SK-N-SH (cell line): ENCODE data around the gene TUT1. TPM values are rescaled to one million over a fixed set of nuclear protein-coding genes. Genes with fewer than 3 reads are reported as not detected.

Experiments
- CTCF ChIA-PET: fragments of 300-600, 350-600 bp; formaldehyde crosslinking; extraction: SDS; loops from one replicate; lab custom pipeline; 2021; lab: Yijun Ruan, JAX
- POLR2A ChIA-PET: fragments of 350-600 bp; sonication (Branson Sonifier 250); formaldehyde crosslinking; extraction: SDS; loops from one replicate; lab custom pipeline; 2020; ENCODE audit warnings: antibody characterized with exemption, inconsistent platforms; lab: Yijun Ruan, JAX
- DNase-seq: peaks from one replicate; pipeline ENCODE4 v3.0.0; 2012
- H2AFZ ChIP-seq: fragments of 200-600 bp; sonication (generic); 2 replicates; pipeline ENCODE4 v1.8.1; 2016; ENCODE audit warnings: antibody characterized with exemption, mild to moderate bottlenecking, low read depth
- H3F3A ChIP-seq: fragments of 200-600 bp; sonication (generic); replicated peaks from 2 replicates; pipeline ENCODE3; 2016; ENCODE audit warnings: antibody characterized with exemption, mild to moderate bottlenecking; ENCODE audit not compliant: insufficient read depth
- H3K27ac ChIP-seq, 2 experiments: fragments of 200-500 bp in 1 of 2; fragments of 200-600 bp in 1 of 2; sonication (Bioruptor generic) in 1 of 2; sonication (generic), shearing (Covaris generic) in 1 of 2; 2 replicates each; pipeline versions ENCODE4 v1.5.1 to v1.6.1; 2014 to 2016; ENCODE audit warnings: low read depth in 2 of 2, inconsistent platforms in 1 of 2, low read length in 1 of 2, mild to moderate bottlenecking in 1 of 2, mixed read lengths in 1 of 2
- H3K27me3 ChIP-seq: fragments of 200-600 bp; sonication (generic), shearing (Covaris generic); 2 replicates; pipeline ENCODE4 v1.6.1; 2016; ENCODE audit warnings: mixed run types; ENCODE audit not compliant: insufficient read depth
- H3K36me3 ChIP-seq, 2 experiments: fragments of 200-500 bp in 1 of 2; fragments of 200-600 bp in 1 of 2; sonication (Bioruptor generic) in 1 of 2; sonication (generic) in 1 of 2; replicated peaks in 1 of 2; 2 replicates each; pipeline versions ENCODE3 to v1.5.1; 2014 to 2016; ENCODE audit warnings: low read length in 1 of 2, mild to moderate bottlenecking in 1 of 2; ENCODE audit not compliant: insufficient read depth in 2 of 2, control insufficient read depth in 1 of 2
- H3K4me1 ChIP-seq, 2 experiments: fragments of 200-500 bp in 1 of 2; fragments of 200-600 bp in 1 of 2; sonication (Bioruptor generic) in 1 of 2; sonication (generic), shearing (Covaris generic) in 1 of 2; 2 replicates each; pipeline versions ENCODE4 v1.5.1 to v1.6.1; 2014 to 2016; ENCODE audit warnings: low read depth in 1 of 2, low read length in 1 of 2, mixed run types in 1 of 2; ENCODE audit not compliant: insufficient read depth in 2 of 2, control insufficient read depth in 1 of 2
- H3K4me2 ChIP-seq: fragments of 200-600 bp; sonication (generic), shearing (Covaris generic); 2 replicates; pipeline ENCODE4 v1.6.1; 2017; ENCODE audit warnings: mixed run types
- H3K4me3 ChIP-seq, 2 experiments: fragments of 200-500 bp in 1 of 2; fragments of 200-600 bp in 1 of 2; sonication (Bioruptor generic) in 1 of 2; sonication (generic), shearing (Covaris generic) in 1 of 2; 2 replicates each; pipeline versions ENCODE4 v1.5.1 to v1.8.1; 2014 to 2016; ENCODE audit warnings: low read depth in 2 of 2, inconsistent platforms in 1 of 2, low read length in 1 of 2, mild to moderate bottlenecking in 1 of 2, mixed read lengths in 1 of 2, moderate library complexity in 1 of 2
- H3K79me2 ChIP-seq: fragments of 200-600 bp; sonication (generic); 2 replicates; pipeline ENCODE4 v1.8.1; 2017; ENCODE audit warnings: mild to moderate bottlenecking; ENCODE audit not compliant: insufficient read depth
- H3K9ac ChIP-seq: fragments of 200-600 bp; sonication (generic); 2 replicates; pipeline ENCODE4 v1.6.1; 2017; ENCODE audit warnings: mixed run types
- H3K9me2 ChIP-seq: fragments of 200-600 bp; sonication (generic); 2 replicates; pipeline ENCODE4 v1.6.1; 2017; ENCODE audit warnings: mixed run types
- H3K9me3 ChIP-seq: fragments of 200-600 bp; sonication (generic); 2 replicates; pipeline ENCODE4 v1.6.1; 2017; ENCODE audit warnings: mixed run types, mild to moderate bottlenecking, moderate library complexity
- H4K20me1 ChIP-seq: fragments of 200-600 bp; sonication (generic); 2 replicates; pipeline ENCODE4 v1.6.1; 2017; ENCODE audit warnings: mild to moderate bottlenecking, mixed run types; ENCODE audit not compliant: insufficient read depth
- CHD2 ChIP-seq: fragments of 150-350 bp; IDR thresholded peaks from 2 replicates; pipeline ENCODE4 v1.6.1; 2018; ENCODE audit warnings: low read length; ENCODE audit not compliant: partially characterized antibody
- EP300 ChIP-seq, 2 experiments: IDR thresholded peaks; 2 replicates each; pipeline versions ENCODE4 v1.4.0 to v1.6.1; 2012; ENCODE audit warnings: borderline replicate concordance in 1 of 2, low read depth in 1 of 2, low read length in 1 of 2
- FOSL2 ChIP-seq: IDR thresholded peaks from 2 replicates; pipeline ENCODE4 v1.4.0; 2012; ENCODE audit warnings: low read depth, mild to moderate bottlenecking, moderate library complexity, borderline replicate concordance
- FOXJ3 ChIP-seq: sonication (generic); formaldehyde crosslinking; IDR thresholded peaks from 2 replicates; pipeline ENCODE4 v1.5.1; 2020; ENCODE audit warnings: mild to moderate bottlenecking, missing genetic modification reagents
- FOXM1 ChIP-seq: IDR thresholded peaks from 2 replicates; pipeline ENCODE4 v1.4.0; 2012; ENCODE audit warnings: low read depth, mild to moderate bottlenecking
- GABPA ChIP-seq: IDR thresholded peaks from 2 replicates; pipeline ENCODE4 v1.4.0; 2012; ENCODE audit warnings: low read depth, mild to moderate bottlenecking
- JUND ChIP-seq: IDR thresholded peaks from 2 replicates; pipeline ENCODE4 v1.4.0; 2012
- MXI1 ChIP-seq: IDR thresholded peaks from 2 replicates; pipeline ENCODE4 v1.6.1; 2012; ENCODE audit warnings: mild to moderate bottlenecking, low read depth, low read length, improper control_type of control experiment
- NFIC ChIP-seq: IDR thresholded peaks from 2 replicates; pipeline ENCODE4 v1.4.0; 2012; ENCODE audit warnings: borderline replicate concordance
- NRF1 ChIP-seq: IDR thresholded peaks from 2 replicates; pipeline ENCODE4 v1.6.1; 2012; ENCODE audit warnings: low read depth, mild to moderate bottlenecking, low read length
- POLR2AphosphoS5 ChIP-seq: IDR thresholded peaks from 2 replicates; pipeline ENCODE4 v1.6.1; 2012; ENCODE audit warnings: low read depth, low read length
- RXRA ChIP-seq: IDR thresholded peaks from 2 replicates; pipeline ENCODE4 v1.4.0; 2012; ENCODE audit warnings: low read depth, mild to moderate bottlenecking, borderline replicate concordance
- TAF1 ChIP-seq: IDR thresholded peaks from 2 replicates; pipeline ENCODE4 v1.6.1; 2012; ENCODE audit warnings: low read depth, mild to moderate bottlenecking, low read length, moderate library complexity, borderline replicate concordance
- TCF12 ChIP-seq: IDR thresholded peaks from 2 replicates; pipeline ENCODE4 v1.4.0; 2012
- TEAD4 ChIP-seq: IDR thresholded peaks from 2 replicates; pipeline ENCODE4 v1.4.0; 2012; ENCODE audit warnings: mild to moderate bottlenecking, borderline replicate concordance; ENCODE audit not compliant: insufficient read depth
- WGBS: methylation state at CpG from one replicate; pipeline ENCODE4 v1.1.6; 2017; ENCODE audit warnings: low lambda C conversion rate; 5-methylcytosine and 5-hydroxymethylcytosine counted together
- polyA plus RNA-seq, 3 experiments: library from polyadenylated mRNA; depleted of rRNA; stranded (reverse); fragments of >200 nt; gene quantifications; 2 replicates each; pipeline ENCODE4 v1.2.3, GENCODE V29; 2012
- TF ChIP-seq, protein P1 (sequence below): fragments of 200-600 bp; sonication (generic); IDR thresholded peaks from 2 replicates; pipeline ENCODE4 v1.6.1; 2017; ENCODE audit warnings: antibody characterized with exemption, mild to moderate bottlenecking, moderate library complexity
- TF ChIP-seq, protein P2 (sequence below): IDR thresholded peaks from 2 replicates; pipeline ENCODE4; 2012
- TF ChIP-seq, protein P3 (sequence below): IDR thresholded peaks from 2 replicates; pipeline ENCODE4 v1.6.1; 2012; ENCODE audit warnings: mild to moderate bottlenecking, low read depth, low read length, moderate library complexity
- TF ChIP-seq, protein P4 (sequence below): fragments of 150-350 bp; IDR thresholded peaks from 2 replicates; pipeline ENCODE4 v1.6.1; 2017; ENCODE audit warnings: antibody characterized with exemption, low read length, low read depth, borderline replicate concordance
- TF ChIP-seq, protein P5 (sequence below): IDR thresholded peaks from 2 replicates; pipeline ENCODE4 v1.4.0; 2012; ENCODE audit warnings: low read depth
- TF ChIP-seq, protein P6 (sequence below): IDR thresholded peaks from 2 replicates; pipeline ENCODE4 v1.4.0; 2012; ENCODE audit warnings: low read depth, borderline replicate concordance

The TUT1 gene
- polyA plus RNA-seq, 1 of the 3 experiments (the other 2 are of a cell fraction), result 27.3 TPM

DNA sequence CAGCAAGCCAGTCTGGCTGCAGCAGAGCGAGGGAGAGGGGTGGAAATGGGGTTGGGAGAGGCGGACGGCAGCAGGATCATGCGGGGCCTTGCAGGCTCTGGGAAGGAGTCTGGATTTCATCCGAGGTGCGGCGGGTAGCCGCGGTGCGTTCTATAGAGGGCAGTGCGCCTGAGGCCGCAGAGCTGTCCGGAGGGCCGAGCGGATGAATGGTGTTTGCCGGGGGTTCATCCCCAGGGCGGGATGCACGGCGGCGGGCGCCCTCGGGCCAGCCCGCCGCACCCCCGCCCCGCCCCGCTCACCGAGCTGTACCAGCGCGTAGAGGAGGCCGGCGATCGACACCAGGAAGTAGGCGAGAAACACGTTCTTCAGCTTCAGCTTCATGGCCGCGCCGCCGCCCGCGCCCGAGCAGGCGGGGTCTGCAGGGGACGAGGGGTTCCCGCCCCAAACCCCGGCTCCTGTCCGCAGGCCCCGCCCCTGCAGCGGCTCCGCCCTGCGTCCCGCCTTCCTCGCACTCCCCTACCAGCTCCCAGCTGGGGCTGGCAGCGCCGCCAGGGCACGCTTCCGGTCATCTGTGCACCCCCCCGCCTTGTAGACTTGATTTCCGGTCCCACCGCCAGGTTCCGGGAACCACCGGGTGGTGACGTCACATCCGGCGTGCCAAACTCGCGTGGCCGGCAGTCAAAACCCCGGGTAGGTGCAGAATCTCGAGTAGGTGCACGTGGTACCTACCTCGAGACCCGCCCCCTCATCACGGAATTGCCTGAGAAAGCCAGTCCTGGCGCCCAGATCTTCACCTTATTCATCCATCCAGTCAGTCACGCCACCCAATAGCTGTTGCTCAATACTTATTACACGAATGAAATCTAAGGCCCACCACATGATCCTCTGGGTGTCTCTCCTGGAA, 30.5 kb upstream of the TUT1 start, which contains the start of gene B3GAT3:
B3GAT3 (minus strand) TSS at position 420 of the 904 bp plus-strand sequence; CDS start at position 381, 39 bp downstream.
- H4K20me1 ChIP-seq, result no peaks in the 10 kb centered on the region
- peak; percentile 99 for DNase-seq
- H3K36me3 ChIP-seq, result peaks cover 9 to 21% of the 10 kb centered on the region in 2 experiments
- CTCF ChIA-PET, result interaction anchor here (0.8 to 2.5 kb wide), 12 partner anchors 8 to 227 kb away, joined by 3 to 16 read pairs (median 4); partner anchors contain the start of genes ROM1, TMEM179B and TUT1
- H3K9me3 ChIP-seq, result no peaks in the 10 kb centered on the region
- peak within 1 kb of the TSS; percentile 87 for H3K9ac ChIP-seq
- H3K27ac ChIP-seq, result peak within 1 kb of the TSS; percentile 78 to 86
- H3K4me2 ChIP-seq, result peak within 1 kb of the TSS; percentile 94
- no peaks in the 10 kb centered on the region for H3K9me2 ChIP-seq
- no peaks in the 10 kb centered on the region for H3K27me3 ChIP-seq
- 4% methylated on average over 56 of the region's 77 CpGs for WGBS
- H2AFZ ChIP-seq, result peak within 1 kb of the TSS; percentile 43; the same call in 1 of the 2 replicates
- peaks cover 30% of the 10 kb centered on the region for H3K79me2 ChIP-seq
- H3F3A ChIP-seq, result peaks cover 41% of the 10 kb centered on the region
- POLR2A ChIA-PET, result interaction anchor here (0.7 to 3.3 kb wide), 15 partner anchors 9 to 225 kb away, joined by 3 to 37 read pairs (median 7); partner anchors contain the start of genes C11orf98, CSKMT, EEF1G and EML3
- H3K4me3 ChIP-seq, result peak within 1 kb of the TSS; percentile 77 to 92
- H3K4me1 ChIP-seq, result peaks cover 7 to 15% of the 10 kb centered on the region in 2 experiments; a peak in 3 of 4 replicates
- TF ChIP-seq FOXJ3 (no peak), TEAD4 (no peak), TAF1 (peak; percentile 30; the same call in 1 of the 2 replicates), EP300 (IDR thresholded peaks at IDR 0.05; ENCODE audit: borderline replicate concordance in 1 of 2, low read depth in 1 of 2, low read length in 1 of 2) (0 out of 4 replicates have a peak, but pooled peaks of 1 of the 2 experiments have one; percentile 24), NFIC (peak; percentile 25), TCF12 (peak; percentile 67; the same call in 1 of the 2 replicates), RXRA (no peak), CHD2 (peak; percentile 96), FOXM1 (no peak), POLR2AphosphoS5 (peak; percentile 84), MXI1 (peak; percentile 100), NRF1 (no peak), FOSL2 (peak; percentile 10; the same call in 1 of the 2 replicates), JUND (0 out of 2 replicates have a peak, but pooled peaks have one; percentile 12), GABPA (peak; percentile 97)
- TF ChIP-seq, protein P1, sequence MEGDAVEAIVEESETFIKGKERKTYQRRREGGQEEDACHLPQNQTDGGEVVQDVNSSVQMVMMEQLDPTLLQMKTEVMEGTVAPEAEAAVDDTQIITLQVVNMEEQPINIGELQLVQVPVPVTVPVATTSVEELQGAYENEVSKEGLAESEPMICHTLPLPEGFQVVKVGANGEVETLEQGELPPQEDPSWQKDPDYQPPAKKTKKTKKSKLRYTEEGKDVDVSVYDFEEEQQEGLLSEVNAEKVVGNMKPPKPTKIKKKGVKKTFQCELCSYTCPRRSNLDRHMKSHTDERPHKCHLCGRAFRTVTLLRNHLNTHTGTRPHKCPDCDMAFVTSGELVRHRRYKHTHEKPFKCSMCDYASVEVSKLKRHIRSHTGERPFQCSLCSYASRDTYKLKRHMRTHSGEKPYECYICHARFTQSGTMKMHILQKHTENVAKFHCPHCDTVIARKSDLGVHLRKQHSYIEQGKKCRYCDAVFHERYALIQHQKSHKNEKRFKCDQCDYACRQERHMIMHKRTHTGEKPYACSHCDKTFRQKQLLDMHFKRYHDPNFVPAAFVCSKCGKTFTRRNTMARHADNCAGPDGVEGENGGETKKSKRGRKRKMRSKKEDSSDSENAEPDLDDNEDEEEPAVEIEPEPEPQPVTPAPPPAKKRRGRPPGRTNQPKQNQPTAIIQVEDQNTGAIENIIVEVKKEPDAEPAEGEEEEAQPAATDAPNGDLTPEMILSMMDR, result 0 out of 2 replicates have a peak, but pooled peaks have one; percentile 6
- TF ChIP-seq, protein P2, sequence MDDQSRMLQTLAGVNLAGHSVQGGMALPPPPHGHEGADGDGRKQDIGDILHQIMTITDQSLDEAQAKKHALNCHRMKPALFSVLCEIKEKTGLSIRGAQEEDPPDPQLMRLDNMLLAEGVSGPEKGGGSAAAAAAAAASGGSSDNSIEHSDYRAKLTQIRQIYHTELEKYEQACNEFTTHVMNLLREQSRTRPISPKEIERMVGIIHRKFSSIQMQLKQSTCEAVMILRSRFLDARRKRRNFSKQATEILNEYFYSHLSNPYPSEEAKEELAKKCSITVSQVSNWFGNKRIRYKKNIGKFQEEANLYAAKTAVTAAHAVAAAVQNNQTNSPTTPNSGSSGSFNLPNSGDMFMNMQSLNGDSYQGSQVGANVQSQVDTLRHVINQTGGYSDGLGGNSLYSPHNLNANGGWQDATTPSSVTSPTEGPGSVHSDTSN, result peak; percentile 48
- TF ChIP-seq, protein P3, sequence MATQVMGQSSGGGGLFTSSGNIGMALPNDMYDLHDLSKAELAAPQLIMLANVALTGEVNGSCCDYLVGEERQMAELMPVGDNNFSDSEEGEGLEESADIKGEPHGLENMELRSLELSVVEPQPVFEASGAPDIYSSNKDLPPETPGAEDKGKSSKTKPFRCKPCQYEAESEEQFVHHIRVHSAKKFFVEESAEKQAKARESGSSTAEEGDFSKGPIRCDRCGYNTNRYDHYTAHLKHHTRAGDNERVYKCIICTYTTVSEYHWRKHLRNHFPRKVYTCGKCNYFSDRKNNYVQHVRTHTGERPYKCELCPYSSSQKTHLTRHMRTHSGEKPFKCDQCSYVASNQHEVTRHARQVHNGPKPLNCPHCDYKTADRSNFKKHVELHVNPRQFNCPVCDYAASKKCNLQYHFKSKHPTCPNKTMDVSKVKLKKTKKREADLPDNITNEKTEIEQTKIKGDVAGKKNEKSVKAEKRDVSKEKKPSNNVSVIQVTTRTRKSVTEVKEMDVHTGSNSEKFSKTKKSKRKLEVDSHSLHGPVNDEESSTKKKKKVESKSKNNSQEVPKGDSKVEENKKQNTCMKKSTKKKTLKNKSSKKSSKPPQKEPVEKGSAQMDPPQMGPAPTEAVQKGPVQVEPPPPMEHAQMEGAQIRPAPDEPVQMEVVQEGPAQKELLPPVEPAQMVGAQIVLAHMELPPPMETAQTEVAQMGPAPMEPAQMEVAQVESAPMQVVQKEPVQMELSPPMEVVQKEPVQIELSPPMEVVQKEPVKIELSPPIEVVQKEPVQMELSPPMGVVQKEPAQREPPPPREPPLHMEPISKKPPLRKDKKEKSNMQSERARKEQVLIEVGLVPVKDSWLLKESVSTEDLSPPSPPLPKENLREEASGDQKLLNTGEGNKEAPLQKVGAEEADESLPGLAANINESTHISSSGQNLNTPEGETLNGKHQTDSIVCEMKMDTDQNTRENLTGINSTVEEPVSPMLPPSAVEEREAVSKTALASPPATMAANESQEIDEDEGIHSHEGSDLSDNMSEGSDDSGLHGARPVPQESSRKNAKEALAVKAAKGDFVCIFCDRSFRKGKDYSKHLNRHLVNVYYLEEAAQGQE, result no peak
- TF ChIP-seq, protein P4, sequence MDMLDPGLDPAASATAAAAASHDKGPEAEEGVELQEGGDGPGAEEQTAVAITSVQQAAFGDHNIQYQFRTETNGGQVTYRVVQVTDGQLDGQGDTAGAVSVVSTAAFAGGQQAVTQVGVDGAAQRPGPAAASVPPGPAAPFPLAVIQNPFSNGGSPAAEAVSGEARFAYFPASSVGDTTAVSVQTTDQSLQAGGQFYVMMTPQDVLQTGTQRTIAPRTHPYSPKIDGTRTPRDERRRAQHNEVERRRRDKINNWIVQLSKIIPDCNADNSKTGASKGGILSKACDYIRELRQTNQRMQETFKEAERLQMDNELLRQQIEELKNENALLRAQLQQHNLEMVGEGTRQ, result no peak
- TF ChIP-seq, protein P5, sequence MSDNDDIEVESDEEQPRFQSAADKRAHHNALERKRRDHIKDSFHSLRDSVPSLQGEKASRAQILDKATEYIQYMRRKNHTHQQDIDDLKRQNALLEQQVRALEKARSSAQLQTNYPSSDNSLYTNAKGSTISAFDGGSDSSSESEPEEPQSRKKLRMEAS, result peak; percentile 99
- TF ChIP-seq, protein P6, sequence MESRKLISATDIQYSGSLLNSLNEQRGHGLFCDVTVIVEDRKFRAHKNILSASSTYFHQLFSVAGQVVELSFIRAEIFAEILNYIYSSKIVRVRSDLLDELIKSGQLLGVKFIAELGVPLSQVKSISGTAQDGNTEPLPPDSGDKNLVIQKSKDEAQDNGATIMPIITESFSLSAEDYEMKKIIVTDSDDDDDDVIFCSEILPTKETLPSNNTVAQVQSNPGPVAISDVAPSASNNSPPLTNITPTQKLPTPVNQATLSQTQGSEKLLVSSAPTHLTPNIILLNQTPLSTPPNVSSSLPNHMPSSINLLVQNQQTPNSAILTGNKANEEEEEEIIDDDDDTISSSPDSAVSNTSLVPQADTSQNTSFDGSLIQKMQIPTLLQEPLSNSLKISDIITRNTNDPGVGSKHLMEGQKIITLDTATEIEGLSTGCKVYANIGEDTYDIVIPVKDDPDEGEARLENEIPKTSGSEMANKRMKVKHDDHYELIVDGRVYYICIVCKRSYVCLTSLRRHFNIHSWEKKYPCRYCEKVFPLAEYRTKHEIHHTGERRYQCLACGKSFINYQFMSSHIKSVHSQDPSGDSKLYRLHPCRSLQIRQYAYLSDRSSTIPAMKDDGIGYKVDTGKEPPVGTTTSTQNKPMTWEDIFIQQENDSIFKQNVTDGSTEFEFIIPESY, result peak; percentile 76
